Urothelium cell line (cell line): Measurements from ENCODE around the gene CYP3A4.
"Not testable (repeated sequence)": the region's sequence is repeated elsewhere in the genome, so short reads cannot be mapped to it uniquely, and the experiment has no call there.

Source experiments
- DNase-seq: peaks from one replicate; pipeline ENCODE4 v3.0.0; 2011; ENCODE audit warnings: low spot score, mixed read lengths
- FAIRE-seq: peaks from 2 replicates; lab custom pipeline; 2011; peaks lifted over from hg19 to GRCh38; lab: Jason Lieb, UNC

The CYP3A4 gene

GRCh38 chr7:99730238-99730810 is 53.7 kb downstream of the CYP3A4 start:
- FAIRE-seq = no peak
- DNase-seq = no peak

- DNase-seq (no peak), FAIRE-seq (no peak)
Observed at GRCh38 chr7:99729486-99730237, 54.3 kb downstream of the CYP3A4 start.

- FAIRE-seq (no peak), DNase-seq (no peak)
Observed at GRCh38 chr7:99728615-99729014, 55.4 kb downstream of the CYP3A4 start.

GRCh38 chr7:99723201-99723600 is 60.8 kb downstream of the CYP3A4 start:
- FAIRE-seq = not testable (repeated sequence)

GRCh38 chr7:99720800-99721595 is 63.0 kb downstream of the CYP3A4 start:
- DNase-seq (no peak), FAIRE-seq (no peak)

More at GRCh38 chr7:99723201-99723600, 60.8 kb downstream of the CYP3A4 start:
- not testable (repeated sequence) for DNase-seq

- FAIRE-seq = no peak
- no peak for DNase-seq
Observed at GRCh38 chr7:99719996-99720769, 63.8 kb downstream of the CYP3A4 start.

GRCh38 chr7:99713995-99714570 is 69.9 kb downstream of the CYP3A4 start:
- no peak for DNase-seq
- FAIRE-seq = no peak

GRCh38 chr7:99709838-99710578 is 74.0 kb downstream of the CYP3A4 start:
- DNase-seq = no peak
- FAIRE-seq = no peak

- DNase-seq = no peak
- FAIRE-seq = no peak
Observed at GRCh38 chr7:99709260-99709659, 74.7 kb downstream of the CYP3A4 start.

- no peak for DNase-seq
- FAIRE-seq = no peak
Observed at GRCh38 chr7:99707096-99707495, 76.9 kb downstream of the CYP3A4 start.
